Natural killer cell (primary cell): ENCODE results near the gene HDAC8. TPM values are rescaled to one million over a fixed set of nuclear protein-coding genes. Genes with fewer than 3 reads are reported as not detected.

Source experiments
- ATAC-seq, 3 donors: fragments of 150-1000 bp in 2 of 3; fragments of 200-7000 bp in 1 of 3; cut with Tn5 transposase; 1 replicate in 1 of 3; 2 replicates in 2 of 3; pipeline ENCODE4 v1.10.0; 2021; ENCODE audit warnings: mild to moderate bottlenecking in 2 of 3, moderate library complexity in 2 of 3
- DNase-seq, 2 donors: peaks; one replicate each; pipeline versions ENCODE4 v3.0.0 to v3.0.0-alpha.2; 2013 to 2021; ENCODE audit warnings: mixed read lengths in 1 of 2
- H3K27ac ChIP-seq: one replicate; pipeline ENCODE4 v1.5.1; 2013; ENCODE audit warnings: mild to moderate bottlenecking, low read length
- H3K27me3 ChIP-seq: one replicate; pipeline ENCODE4 v1.6.1; 2013; ENCODE audit warnings: low read length; ENCODE audit not compliant: control insufficient read depth, insufficient read depth
- H3K36me3 ChIP-seq: one replicate; pipeline ENCODE4 v1.6.1; 2013; ENCODE audit warnings: low read length; ENCODE audit not compliant: control insufficient read depth, insufficient read depth
- H3K4me1 ChIP-seq: one replicate; pipeline ENCODE4 v1.6.1; 2013; ENCODE audit warnings: low read length; ENCODE audit not compliant: control insufficient read depth, insufficient read depth
- H3K4me3 ChIP-seq: one replicate; pipeline ENCODE4 v1.5.1; 2013; ENCODE audit warnings: low read length
- H3K9me3 ChIP-seq: one replicate; pipeline ENCODE4 v1.6.1; 2013; ENCODE audit warnings: low read length; ENCODE audit not compliant: control insufficient read depth, insufficient read depth
- H3K27ac Mint-ChIP-seq, 2 donors: one replicate each; pipeline ENCODE4 v1.8.0; 2022; ENCODE audit warnings: mild to moderate bottlenecking in 2 of 2, mixed read lengths in 2 of 2, moderate library complexity in 1 of 2
- H3K27me3 Mint-ChIP-seq, 2 donors: one replicate each; pipeline ENCODE4 v1.8.0; 2022; ENCODE audit warnings: low read depth in 2 of 2, mixed read lengths in 2 of 2
- H3K36me3 Mint-ChIP-seq: one replicate; pipeline ENCODE4 v1.8.0; 2022; ENCODE audit warnings: mixed read lengths
- H3K4me1 Mint-ChIP-seq, 2 donors: one replicate each; pipeline ENCODE4 v1.8.0; 2022; ENCODE audit warnings: mixed read lengths in 2 of 2
- H3K4me3 Mint-ChIP-seq: one replicate; pipeline ENCODE4 v1.8.0; 2022; ENCODE audit warnings: mild to moderate bottlenecking, moderate library complexity, mixed read lengths
- H3K9me3 Mint-ChIP-seq, 2 donors: one replicate each; pipeline ENCODE4 v1.8.0; 2022; ENCODE audit warnings: mixed read lengths in 2 of 2
- CTCF ChIP-seq: fragments of 200-600 bp; IDR thresholded peaks from one replicate; pipeline ENCODE4 v1.8.0; 2022; ENCODE audit warnings: antibody characterized with exemption
- WGBS: methylation state at CpG from one replicate; pipeline ENCODE4 v1.1.7; 2013; ENCODE audit warnings: missing lambda C conversion rate; ENCODE audit not compliant: insufficient coverage; 5-methylcytosine and 5-hydroxymethylcytosine counted together
- intact Hi-C: fragments of 100-400 bp; cut with micrococcal nuclease; formaldehyde crosslinking; loops from one replicate; pipeline ENCODE4 v1.14.2; 2022
- total RNA-seq, 4 donors: library from RNA; stranded (reverse); fragments of 120-200 nt in 1 of 4; gene quantifications; one replicate each; pipeline versions ENCODE4 v1.2.3 to v1.2.4, GENCODE V29; 2013 to 2022

The HDAC8 gene
- total RNA-seq, 3 donors from 2014 or later (not counting 1 experiment from before 2014, with no cell fraction given): 24.3 to 30.4 (median 26.6) TPM

GRCh38 chrX:72348247-72348979 is 224.2 kb downstream of the HDAC8 start:
- 93% methylated on average over 4 of the region's 5 CpGs for WGBS
- no peaks in the 10 kb centered on the region for H3K27me3 ChIP-seq
- no peak for DNase-seq
- ATAC-seq: no peak
- intact Hi-C loops: no loop called here
- Mint-ChIP-seq H3K27ac (no peak overlapping the region), H3K4me1 (no peaks in the 10 kb centered on the region), H3K4me3 (no peak overlapping the region), H3K36me3 (no peaks in the 10 kb centered on the region), H3K27me3 (no peaks in the 10 kb centered on the region), H3K9me3 (no peaks in the 10 kb centered on the region)
- no peaks in the 10 kb centered on the region for H3K9me3 ChIP-seq
- no peak for TF ChIP-seq CTCF
- H3K4me3 ChIP-seq: no peak overlapping the region
- no peak overlapping the region for H3K27ac ChIP-seq
- peaks cover 2% of the 10 kb centered on the region for H3K36me3 ChIP-seq
- no peaks in the 10 kb centered on the region for H3K4me1 ChIP-seq

GRCh38 chrX:72347366-72347765 is 225.3 kb downstream of the HDAC8 start:
- Histone ChIP-seq H3K27me3 (no peaks in the 10 kb centered on the region), H3K36me3 (peaks cover 2% of the 10 kb centered on the region), H3K27ac (no peak overlapping the region), H3K9me3 (no peaks in the 10 kb centered on the region), H3K4me1 (no peaks in the 10 kb centered on the region), H3K4me3 (no peak overlapping the region)
- no peaks in the 10 kb centered on the region for H3K36me3 Mint-ChIP-seq
- H3K27ac Mint-ChIP-seq: no peak overlapping the region
- TF ChIP-seq CTCF: no peak
- H3K4me3 Mint-ChIP-seq: no peak overlapping the region
- no peaks in the 10 kb centered on the region for H3K27me3 Mint-ChIP-seq
- DNase-seq (no peak), ATAC-seq (no peak)
- intact Hi-C loops: no loop called here
- no peaks in the 10 kb centered on the region for H3K4me1 Mint-ChIP-seq
- H3K9me3 Mint-ChIP-seq: no peaks in the 10 kb centered on the region
- WGBS: 100% methylated on average over 2 of the region's 2 CpGs

DNA sequence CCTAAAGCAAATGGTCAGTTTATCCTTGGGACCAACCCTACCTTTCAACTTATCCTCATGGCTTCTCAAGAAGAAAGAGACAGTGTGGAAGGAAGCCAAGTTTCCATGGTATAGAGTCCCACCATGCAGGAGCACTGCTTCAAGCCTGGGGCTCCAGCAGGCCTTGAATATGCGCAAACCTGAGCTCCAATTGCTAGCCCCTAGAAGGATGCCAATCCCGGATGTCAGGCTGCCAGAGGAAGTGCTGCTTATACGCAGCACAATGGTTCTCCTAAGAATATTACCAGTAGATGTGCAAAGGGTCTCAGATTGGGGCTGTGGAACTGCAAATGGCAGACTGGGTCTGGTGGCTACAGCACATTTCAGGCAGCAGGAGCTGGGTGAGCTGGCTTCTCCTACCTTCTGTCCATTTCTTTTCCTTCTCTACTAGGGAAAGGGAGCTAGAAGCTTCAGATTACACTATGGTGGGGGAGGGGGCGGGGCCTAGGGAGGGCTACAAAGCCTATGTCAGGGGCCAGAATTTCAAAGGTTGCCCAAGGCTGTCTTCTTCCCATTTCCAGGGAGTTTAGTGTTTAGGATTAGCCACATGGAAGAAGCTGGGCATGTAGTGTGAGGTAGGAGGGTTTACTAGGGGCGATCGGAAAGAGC is 226.2 kb downstream of the HDAC8 start:
- Mint-ChIP-seq H3K27me3 (no peaks in the 10 kb centered on the region), H3K27ac (no peak overlapping the region), H3K4me3 (no peak overlapping the region), H3K4me1 (no peaks in the 10 kb centered on the region), H3K9me3 (no peaks in the 10 kb centered on the region), H3K36me3 (no peaks in the 10 kb centered on the region)
- Histone ChIP-seq H3K36me3 (peaks cover 2% of the 10 kb centered on the region), H3K9me3 (no peaks in the 10 kb centered on the region), H3K4me1 (no peaks in the 10 kb centered on the region), H3K4me3 (no peak overlapping the region), H3K27me3 (no peaks in the 10 kb centered on the region), H3K27ac (no peak overlapping the region)
- WGBS: 91% methylated on average over 5 of the region's 6 CpGs
- DNase-seq (no peak), ATAC-seq (no peak)
- TF ChIP-seq CTCF: no peak
- intact Hi-C loops: no loop called here
